OCI-LY3 (cell line): Measurements from ENCODE around the gene S100A7.

Experiments used
- H2AFZ ChIP-seq: fragments of 200-600, 300-600 bp; shearing (Covaris generic); 2 replicates; pipeline ENCODE4 v1.6.0; 2014; ENCODE audit warnings: antibody characterized with exemption, low read depth, low read length
- H3K27ac ChIP-seq: fragments of 200-600, 300-600 bp; sonication (generic); 2 replicates; pipeline ENCODE4 v1.5.1; 2014; ENCODE audit warnings: mild to moderate bottlenecking, low read length, moderate library complexity, mixed read lengths
- H3K27me3 ChIP-seq: fragments of 200-600, 300-600 bp; sonication (generic); 2 replicates; pipeline ENCODE4 v1.6.1; 2014; ENCODE audit warnings: low read depth, low read length, mixed read lengths
- H3K36me3 ChIP-seq: fragments of 200-600, 300-600 bp; sonication (generic); replicated peaks from 2 replicates; pipeline ENCODE3; 2014; ENCODE audit warnings: low read depth, low read length, mixed read lengths
- H3K4me1 ChIP-seq: fragments of 300-600, 200-600 bp; sonication (generic); 2 replicates; pipeline ENCODE4 v1.6.1; 2014; ENCODE audit warnings: low read length, mixed read lengths
- H3K4me2 ChIP-seq: fragments of 200-600, 300-600 bp; sonication (generic); 2 replicates; pipeline ENCODE4 v1.6.1; 2014; ENCODE audit warnings: low read length, mixed read lengths
- H3K4me3 ChIP-seq: fragments of 300-600, 200-600 bp; sonication (generic); 2 replicates; pipeline ENCODE4 v1.5.1; 2014; ENCODE audit warnings: antibody characterized with exemption, mild to moderate bottlenecking, low read length, moderate library complexity
- H3K79me2 ChIP-seq: fragments of 300-600, 200-600 bp; shearing (Covaris generic); 2 replicates; pipeline ENCODE4 v1.6.1; 2014; ENCODE audit warnings: mild to moderate bottlenecking, low read length, mixed read lengths
- H3K9ac ChIP-seq: fragments of 300-600, 200-600 bp; shearing (Covaris generic); 2 replicates; pipeline ENCODE4 v1.6.0; 2014; ENCODE audit warnings: mild to moderate bottlenecking, low read length, moderate library complexity
- H3K9me3 ChIP-seq: fragments of 200-600, 300-600 bp; shearing (Covaris generic); 2 replicates; pipeline ENCODE4 v1.6.1; 2014; ENCODE audit warnings: low read length, mixed read lengths; ENCODE audit not compliant: insufficient read depth
- H4K20me1 ChIP-seq: fragments of 200-600, 300-600 bp; sonication (generic); 2 replicates; pipeline ENCODE4 v1.6.1; 2016; ENCODE audit warnings: low read length, mixed read lengths; ENCODE audit not compliant: insufficient read depth
- CTCF ChIP-seq: fragments of 200-600, 300-600 bp; sonication (generic); IDR thresholded peaks from 2 replicates; pipeline ENCODE4 v1.5.1; 2014; ENCODE audit warnings: antibody characterized with exemption, low read length, low read depth
- EZH2phosphoT487 ChIP-seq: fragments of 200-600 bp; shearing (Covaris generic); IDR thresholded peaks from 2 replicates; pipeline ENCODE4 v1.6.1; 2018; ENCODE audit warnings: antibody characterized with exemption, mixed run types, low read depth

Gene S100A7

GRCh38 chr1:153483776-153484175 lies 23.3 kb upstream of the S100A7 start:
- H3K4me3 ChIP-seq = no peak overlapping the region
- H3K27me3 ChIP-seq = peaks cover 75% of the 10 kb centered on the region
- H2AFZ ChIP-seq = no peak overlapping the region
- H3K4me1 ChIP-seq = peaks cover 7% of the 10 kb centered on the region
- H3K27ac ChIP-seq = no peak overlapping the region
- peak overlapping the region; percentile 21 for H3K4me2 ChIP-seq
- TF ChIP-seq CTCF = no peak
- no peak for TF ChIP-seq EZH2phosphoT487
- H3K79me2 ChIP-seq = no peaks in the 10 kb centered on the region
- H3K9me3 ChIP-seq = no peaks in the 10 kb centered on the region
- no peaks in the 10 kb centered on the region for H3K36me3 ChIP-seq
- H3K9ac ChIP-seq = no peak overlapping the region
- H4K20me1 ChIP-seq = no peaks in the 10 kb centered on the region

DNA sequence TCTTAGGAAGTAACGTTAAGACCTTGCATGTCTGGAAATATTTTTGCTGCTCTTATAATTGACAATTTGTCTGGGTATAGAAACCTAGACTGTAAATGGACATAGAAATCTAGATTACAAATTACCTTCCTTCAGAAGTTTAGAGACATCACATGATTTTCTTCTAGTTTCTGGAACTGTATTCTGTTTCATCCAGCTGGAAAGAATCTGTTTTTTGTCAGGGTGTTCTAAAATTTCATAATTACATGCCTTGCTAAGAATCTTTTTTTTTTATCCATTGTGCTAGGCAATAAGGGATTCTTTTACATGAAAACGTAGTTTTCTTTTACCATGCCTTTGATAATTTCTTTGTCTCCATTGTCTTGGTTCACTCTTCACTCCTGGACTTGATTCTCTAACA lies 20.7 kb upstream of the S100A7 start:
- Histone ChIP-seq H3K79me2 (no peaks in the 10 kb centered on the region), H3K9me3 (no peaks in the 10 kb centered on the region), H4K20me1 (no peaks in the 10 kb centered on the region), H3K27me3 (peaks cover 66% of the 10 kb centered on the region), H3K4me2 (no peak overlapping the region), H2AFZ (no peak overlapping the region), H3K36me3 (no peaks in the 10 kb centered on the region), H3K4me1 (peaks cover 7% of the 10 kb centered on the region), H3K9ac (no peak overlapping the region), H3K27ac (no peak overlapping the region), H3K4me3 (no peak overlapping the region)
- TF ChIP-seq EZH2phosphoT487 (no peak), CTCF (no peak)

DNA sequence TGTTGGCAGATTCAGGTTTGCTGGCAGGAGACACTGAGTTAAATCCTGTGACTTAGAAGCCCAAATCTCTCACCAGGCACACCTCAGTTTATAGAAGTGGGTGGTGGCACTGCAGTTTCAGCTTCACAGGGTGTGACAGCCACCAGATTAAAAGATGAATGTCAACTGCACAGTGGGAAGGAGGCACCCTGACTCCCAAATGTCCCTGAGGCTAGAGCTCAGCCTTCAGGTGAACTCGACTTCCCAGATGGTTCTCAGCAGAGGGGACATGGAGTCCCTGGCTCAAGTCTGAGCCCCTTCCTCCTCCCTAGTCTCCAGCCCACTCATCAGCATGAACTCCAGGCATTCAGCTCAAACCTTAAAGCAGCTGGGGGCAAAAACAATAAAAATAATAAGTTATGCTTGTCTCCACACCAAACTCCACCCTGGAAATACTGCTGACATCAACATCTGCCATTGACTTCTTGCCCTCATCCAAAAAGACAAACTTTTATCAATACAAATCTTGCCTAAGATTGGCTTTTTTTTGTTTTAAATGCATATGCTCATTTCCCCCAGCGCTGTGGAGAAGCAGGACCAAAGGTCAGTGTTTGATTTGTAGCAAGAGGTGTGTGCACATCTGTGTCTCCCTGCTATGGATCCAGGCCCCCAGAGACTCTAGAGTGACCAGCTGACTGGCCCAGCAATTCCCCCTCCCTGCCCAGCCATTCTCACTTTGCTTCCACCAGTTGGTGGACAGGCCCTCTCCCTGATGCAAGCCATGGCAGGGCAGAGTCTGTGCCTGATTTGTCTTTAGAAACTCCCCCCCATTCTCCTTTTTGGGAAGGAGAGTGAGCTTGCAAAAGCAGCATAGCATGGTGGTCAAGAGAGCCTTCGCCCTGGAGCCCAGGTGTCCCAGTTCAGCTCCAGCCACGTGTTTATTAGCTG lies 18.5 kb upstream of the S100A7 start:
- Histone ChIP-seq H3K27ac (no peak overlapping the region), H3K4me3 (no peak overlapping the region), H3K36me3 (no peaks in the 10 kb centered on the region), H3K79me2 (no peaks in the 10 kb centered on the region), H3K9me3 (no peaks in the 10 kb centered on the region), H3K9ac (no peak overlapping the region), H3K27me3 (peaks cover 48% of the 10 kb centered on the region), H3K4me1 (peaks cover 5% of the 10 kb centered on the region), H3K4me2 (no peak overlapping the region), H4K20me1 (no peaks in the 10 kb centered on the region), H2AFZ (no peak overlapping the region)
- no peak for TF ChIP-seq EZH2phosphoT487
- TF ChIP-seq CTCF = no peak

GRCh38 chr1:153478047-153478691 lies 17.7 kb upstream of the S100A7 start:
- Histone ChIP-seq H3K27me3 (peaks cover 42% of the 10 kb centered on the region), H3K4me3 (no peak overlapping the region), H3K4me2 (no peak overlapping the region), H4K20me1 (no peaks in the 10 kb centered on the region), H3K79me2 (no peaks in the 10 kb centered on the region), H3K4me1 (no peaks in the 10 kb centered on the region), H3K9ac (no peak overlapping the region), H2AFZ (no peak overlapping the region), H3K9me3 (no peaks in the 10 kb centered on the region), H3K36me3 (no peaks in the 10 kb centered on the region), H3K27ac (no peak overlapping the region)
- no peak for TF ChIP-seq EZH2phosphoT487
